Lower lobe of right lung (tissue), 2 donors: ENCODE measurements around the gene CNTN4. TPM values are rescaled to one million over a fixed set of nuclear protein-coding genes. Genes with fewer than 3 reads are reported as not detected.
"Not testable (repeated sequence)": the region's sequence is repeated elsewhere in the genome, so short reads cannot be mapped to it uniquely, and the experiment has no call there.

Experiments used
- ATAC-seq, 2 donors: fragments of 200-7000 bp; cut with Tn5 transposase; one replicate each; pipeline ENCODE4 v1.9.1; 2020 to 2022; ENCODE audit warnings: mild to moderate bottlenecking in 2 of 2, moderate library complexity in 2 of 2
- DNase-seq: peaks from one replicate; pipeline ENCODE4 v3.0.0-alpha.2; 2020
- H3K27ac ChIP-seq: fragments of 200-600 bp; one replicate; pipeline ENCODE4 v1.8.0; 2022
- H3K27me3 ChIP-seq: fragments of 200-600 bp; one replicate; pipeline ENCODE4 v1.8.0; 2022; ENCODE audit warnings: low read depth
- H3K36me3 ChIP-seq: fragments of 200-600 bp; one replicate; pipeline ENCODE4 v1.8.0; 2022; ENCODE audit warnings: mild to moderate bottlenecking
- H3K4me1 ChIP-seq: fragments of 200-600 bp; one replicate; pipeline ENCODE4 v1.8.0; 2022
- H3K4me3 ChIP-seq: fragments of 200-600 bp; one replicate; pipeline ENCODE4 v1.8.0; 2022; ENCODE audit warnings: mild to moderate bottlenecking
- H3K9me3 ChIP-seq: fragments of 200-600 bp; one replicate; pipeline ENCODE4 v1.8.0; 2022
- CTCF ChIP-seq: fragments of 200-600 bp; IDR thresholded peaks from one replicate; pipeline ENCODE4 v1.8.0; 2022; ENCODE audit warnings: antibody characterized with exemption, mild to moderate bottlenecking
- intact Hi-C: fragments of 100-400 bp; cut with DNase I; formaldehyde crosslinking; loops from one replicate; pipeline ENCODE4 v1.11.0; 2022
- total RNA-seq: library from RNA; stranded (reverse); fragmentation: NEBNext Ultra II Directional; extraction: Animal tissue kit (Norgen Biotek cat#: 25700); gene quantifications from one replicate; pipeline ENCODE4 v1.2.1, GENCODE V29; 2021
- donor health status: DM: no; HTN: yes; CAD: no; lungs with severe emphysema.

CNTN4 gene
- total RNA-seq, 1 donor from 2014 or later: 10.4 TPM

- Histone ChIP-seq H3K4me3 (no peak overlapping the region), H3K9me3 (no peaks in the 10 kb centered on the region), H3K27me3 (no peaks in the 10 kb centered on the region), H3K27ac (no peak overlapping the region), H3K4me1 (no peaks in the 10 kb centered on the region), H3K36me3 (no peaks in the 10 kb centered on the region)
- ATAC-seq: no peak
- intact Hi-C loops: no loop called here
- no peak for TF ChIP-seq CTCF
- DNase-seq: no peak
Observed at GRCh38 chr3:2819571-2819970, 720.9 kb downstream of the CNTN4 start.

- H3K27ac ChIP-seq, H3K4me3 ChIP-seq, H3K4me1 ChIP-seq, H3K9me3 ChIP-seq, H3K36me3 ChIP-seq, ATAC-seq, H3K27me3 ChIP-seq, intact Hi-C loops, DNase-seq: not testable (repeated sequence)
Observed at GRCh38 chr3:2820982-2821381, 722.3 kb downstream of the CNTN4 start.

- H3K4me3 ChIP-seq: no peak overlapping the region
- TF ChIP-seq CTCF: no peak
- no peaks in the 10 kb centered on the region for H3K27me3 ChIP-seq
- H3K36me3 ChIP-seq: no peaks in the 10 kb centered on the region
- no peaks in the 10 kb centered on the region for H3K9me3 ChIP-seq
- H3K27ac ChIP-seq: no peak overlapping the region
- DNase-seq (no peak), ATAC-seq (no peak)
- no peaks in the 10 kb centered on the region for H3K4me1 ChIP-seq
- intact Hi-C loops: no loop called here
Observed at GRCh38 chr3:2822611-2823010, 723.9 kb downstream of the CNTN4 start.

- ATAC-seq: no peak
- intact Hi-C loops: no loop called here
- TF ChIP-seq CTCF: no peak
Observed at GRCh38 chr3:2823031-2823430, 724.4 kb downstream of the CNTN4 start.

GRCh38 chr3:2823437-2824211 is 725.0 kb downstream of the CNTN4 start:
- ATAC-seq (no peak), DNase-seq (no peak)
- Histone ChIP-seq H3K4me1 (no peaks in the 10 kb centered on the region), H3K27ac (no peak overlapping the region), H3K27me3 (no peaks in the 10 kb centered on the region), H3K36me3 (no peaks in the 10 kb centered on the region), H3K4me3 (no peak overlapping the region), H3K9me3 (no peaks in the 10 kb centered on the region)
- intact Hi-C loops: no loop called here
- TF ChIP-seq CTCF: no peak

More at GRCh38 chr3:2823031-2823430, 724.4 kb downstream of the CNTN4 start:
- DNase-seq: no peak
- Histone ChIP-seq H3K4me1 (no peaks in the 10 kb centered on the region), H3K9me3 (no peaks in the 10 kb centered on the region), H3K27ac (no peak overlapping the region), H3K36me3 (no peaks in the 10 kb centered on the region), H3K27me3 (no peaks in the 10 kb centered on the region), H3K4me3 (no peak overlapping the region)

GRCh38 chr3:2826036-2826435 is 727.4 kb downstream of the CNTN4 start:
- Histone ChIP-seq H3K4me1 (no peaks in the 10 kb centered on the region), H3K27me3 (no peaks in the 10 kb centered on the region)
- intact Hi-C loops: no loop called here

More at GRCh38 chr3:2826036-2826435, 727.4 kb downstream of the CNTN4 start:
- Histone ChIP-seq H3K27ac (no peak overlapping the region), H3K36me3 (no peaks in the 10 kb centered on the region), H3K9me3 (no peaks in the 10 kb centered on the region), H3K4me3 (no peak overlapping the region)
- ATAC-seq (no peak), DNase-seq (no peak)
- TF ChIP-seq CTCF: no peak
